Mesendoderm (in vitro differentiated cells): Measurements from ENCODE around the gene ZNF124.
A peak's percentile ranks its signal among the peaks of the same experiment; 100 is the strongest.

Experiments used
- DNase-seq: peaks from one replicate; pipeline ENCODE4 v3.0.0; 2013
- H2AK5ac ChIP-seq: 2 replicates; pipeline ENCODE4 v1.6.1; 2013; ENCODE audit warnings: low read length, inconsistent platforms
- H2BK120ac ChIP-seq: 2 replicates; pipeline ENCODE4 v1.6.1; 2013; ENCODE audit warnings: low read depth, mild to moderate bottlenecking, low read length, moderate library complexity, mixed read lengths
- H2BK15ac ChIP-seq: replicated peaks from 2 replicates; pipeline ENCODE4 v1.6.1; 2013; ENCODE audit warnings: low read depth, mild to moderate bottlenecking, moderate library complexity
- H2BK5ac ChIP-seq: 2 replicates; pipeline ENCODE4 v1.6.1; 2013; ENCODE audit warnings: low read length, inconsistent platforms
- H3K18ac ChIP-seq: 2 replicates; pipeline ENCODE4 v1.6.1; 2013; ENCODE audit warnings: mild to moderate bottlenecking, low read length, mixed read lengths
- H3K23ac ChIP-seq: one replicate; pipeline ENCODE4 v1.6.1; 2013; ENCODE audit warnings: low read length
- H3K27ac ChIP-seq: 2 replicates; pipeline ENCODE4 v1.5.1; 2013; ENCODE audit warnings: low read depth, mild to moderate bottlenecking, inconsistent platforms, low read length, moderate library complexity
- H3K27me3 ChIP-seq: 2 replicates; pipeline ENCODE4 v1.6.1; 2013; ENCODE audit warnings: low read length, control low read depth, mild to moderate bottlenecking, inconsistent platforms; ENCODE audit not compliant: insufficient read depth, poor library complexity
- H3K36me3 ChIP-seq: 2 replicates; pipeline ENCODE4 v1.6.1; 2013; ENCODE audit warnings: low read length, inconsistent platforms; ENCODE audit not compliant: control insufficient read depth, insufficient read depth
- H3K4ac ChIP-seq: one replicate; pipeline ENCODE4 v1.6.1; 2013; ENCODE audit warnings: low read depth, mild to moderate bottlenecking, low read length, moderate library complexity
- H3K4me1 ChIP-seq: 2 replicates; pipeline ENCODE4 v1.6.1; 2013; ENCODE audit warnings: low read depth, low read length, inconsistent platforms; ENCODE audit not compliant: control insufficient read depth
- H3K4me2 ChIP-seq: 2 replicates; pipeline ENCODE4 v1.6.1; 2013; ENCODE audit warnings: low read length
- H3K4me3 ChIP-seq: 2 replicates; pipeline ENCODE4 v1.5.1; 2013; ENCODE audit warnings: mild to moderate bottlenecking, low read length
- H3K56ac ChIP-seq: one replicate; pipeline ENCODE4 v1.6.1; 2013; ENCODE audit warnings: low read length
- H3K79me1 ChIP-seq: 2 replicates; pipeline ENCODE4 v1.6.1; 2013; ENCODE audit warnings: low read length, inconsistent platforms
- H3K79me2 ChIP-seq: 2 replicates; pipeline ENCODE4 v1.6.1; 2013; ENCODE audit warnings: mild to moderate bottlenecking, low read length; ENCODE audit not compliant: control insufficient read depth, insufficient read depth
- H3K9ac ChIP-seq: 2 replicates; pipeline ENCODE4 v1.6.1; 2013; ENCODE audit warnings: low read length, inconsistent platforms
- H4K5ac ChIP-seq: one replicate; pipeline ENCODE4 v1.6.1; 2013; ENCODE audit warnings: low read length
- H4K8ac ChIP-seq: one replicate; pipeline ENCODE4 v1.6.1; 2013; ENCODE audit warnings: low read depth, mild to moderate bottlenecking, control low read depth, low read length, moderate library complexity
- WGBS: extraction: QIAGEN DNeasy Blood & Tissue Kit; methylation state at CpG from one replicate; pipeline ENCODE4 v1.1.7; 2013; ENCODE audit warnings: low lambda C conversion rate, missing lambda C conversion rate; ENCODE audit not compliant: insufficient coverage; ENCODE audit errors: extremely low coverage; 5-methylcytosine and 5-hydroxymethylcytosine counted together

The ZNF124 gene

DNA sequence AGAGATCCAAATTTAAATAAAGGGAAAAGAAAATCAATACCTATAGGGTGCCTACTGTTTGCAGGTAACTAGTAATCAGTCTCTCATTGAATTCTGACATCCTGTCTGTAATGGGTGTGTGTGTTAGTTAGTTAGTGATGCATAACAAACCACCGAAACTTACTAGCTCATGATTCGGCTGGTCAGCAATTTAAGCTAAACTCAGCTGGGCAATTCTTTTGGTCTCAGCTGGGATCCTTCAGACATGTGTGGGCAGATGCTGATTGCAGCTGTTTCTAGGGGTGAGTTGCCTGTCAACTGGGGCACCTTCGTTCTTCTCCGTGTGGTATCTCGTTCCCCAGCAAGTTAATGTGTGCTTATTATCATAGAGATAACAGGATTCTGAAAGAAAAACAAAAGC is 40.2 kb upstream of the ZNF124 start:
- Histone ChIP-seq H3K4me1 (peaks cover 8% of the 10 kb centered on the region), H3K4ac (no peak overlapping the region), H2BK15ac (no peak overlapping the region), H4K8ac (no peak overlapping the region), H3K56ac (no peak overlapping the region), H3K9ac (no peak overlapping the region), H2AK5ac (no peak overlapping the region), H3K79me1 (peaks cover 14% of the 10 kb centered on the region), H2BK120ac (no peak overlapping the region), H3K4me2 (no peak overlapping the region), H3K79me2 (peaks cover 23% of the 10 kb centered on the region), H2BK5ac (no peak overlapping the region), H3K36me3 (no peaks in the 10 kb centered on the region), H3K18ac (no peak overlapping the region), H3K27ac (no peak overlapping the region), H3K27me3 (no peaks in the 10 kb centered on the region), H4K5ac (no peak overlapping the region), H3K23ac (no peak overlapping the region), H3K4me3 (no peak overlapping the region)
- WGBS, result no CpG with 5 or more reads among the region's 5 CpGs
- DNase-seq, result no peak

DNA sequence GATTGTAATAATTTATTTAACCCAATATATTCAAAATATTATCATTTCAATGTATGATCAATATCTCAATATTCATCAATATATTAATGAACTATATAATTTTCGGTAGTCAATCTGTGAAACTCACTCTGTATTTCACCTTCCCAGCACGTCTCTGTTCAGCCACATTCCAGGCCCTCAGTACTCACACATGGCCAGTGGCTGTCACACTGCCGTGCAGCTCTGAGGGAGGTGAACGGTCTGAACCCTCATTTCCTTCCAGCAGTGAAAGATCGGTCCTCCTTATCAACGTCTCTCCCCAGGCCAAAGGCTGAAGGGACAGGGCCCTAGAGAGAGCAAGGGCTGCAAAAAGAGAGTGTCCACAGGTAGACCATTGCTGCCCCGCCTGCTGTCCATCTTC is 39.5 kb upstream of the ZNF124 start:
- H3K36me3 ChIP-seq, result no peaks in the 10 kb centered on the region
- no peak overlapping the region for H4K5ac ChIP-seq
- no peak for DNase-seq
- H3K79me2 ChIP-seq, result peaks cover 26% of the 10 kb centered on the region
- no peak overlapping the region for H4K8ac ChIP-seq
- H2BK5ac ChIP-seq, result no peak overlapping the region
- H2AK5ac ChIP-seq, result no peak overlapping the region
- H3K9ac ChIP-seq, result no peak overlapping the region
- no peak overlapping the region for H2BK15ac ChIP-seq
- no peak overlapping the region for H3K4me2 ChIP-seq
- peaks cover 8% of the 10 kb centered on the region for H3K4me1 ChIP-seq
- no peak overlapping the region for H3K4me3 ChIP-seq
- H3K27me3 ChIP-seq, result no peaks in the 10 kb centered on the region
- no peak overlapping the region for H3K18ac ChIP-seq
- no peak overlapping the region for H3K23ac ChIP-seq
- WGBS, result no CpG with 5 or more reads among the region's 7 CpGs
- H2BK120ac ChIP-seq, result no peak overlapping the region
- no peak overlapping the region for H3K27ac ChIP-seq
- H3K4ac ChIP-seq, result no peak overlapping the region
- no peak overlapping the region for H3K56ac ChIP-seq
- peaks cover 16% of the 10 kb centered on the region for H3K79me1 ChIP-seq

DNA sequence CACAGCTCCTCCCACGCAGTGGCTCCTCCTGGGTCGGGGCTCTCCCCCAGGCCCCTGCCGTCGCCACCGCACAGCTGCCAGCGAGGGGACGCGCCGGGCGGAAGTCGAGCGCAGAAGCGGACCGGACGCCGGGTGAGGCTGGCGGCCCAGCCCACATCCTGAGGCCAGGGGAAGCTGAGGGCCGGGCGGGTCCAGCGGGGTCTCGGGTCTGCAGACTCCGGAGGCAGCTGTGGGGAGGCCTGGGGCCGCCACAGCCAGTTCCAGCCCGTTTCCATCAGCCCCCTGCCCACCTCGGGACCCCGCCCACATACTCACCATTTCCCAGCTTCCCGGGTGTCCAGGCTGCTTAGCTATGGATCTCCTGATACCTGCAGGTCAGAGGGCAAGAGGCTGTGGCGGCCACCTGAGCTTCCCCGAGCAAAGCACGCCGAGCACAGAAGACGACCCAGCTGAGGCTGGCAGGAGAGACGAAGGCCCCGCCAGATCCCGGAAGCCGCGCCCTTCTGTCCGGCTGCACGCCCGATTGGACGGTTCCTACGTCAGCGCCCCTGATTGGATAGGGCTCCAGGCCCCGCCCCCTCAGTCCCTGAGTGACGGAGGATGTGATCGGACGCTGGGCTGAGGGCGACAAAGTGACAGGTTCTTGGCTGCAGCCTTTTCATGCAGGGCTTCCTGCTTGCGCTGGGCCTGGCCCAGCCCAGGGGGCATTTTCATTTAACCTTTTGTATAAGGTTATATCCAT is 38.7 kb upstream of the ZNF124 start:
- H3K4me3 ChIP-seq, result peak overlapping the region; percentile 87
- peak overlapping the region; percentile 89 for H3K4ac ChIP-seq
- H3K79me1 ChIP-seq, result peaks cover 21% of the 10 kb centered on the region
- no peak overlapping the region for H2AK5ac ChIP-seq
- peaks cover 31% of the 10 kb centered on the region for H3K79me2 ChIP-seq
- peak overlapping the region; percentile 18 for H2BK120ac ChIP-seq
- peaks cover 8% of the 10 kb centered on the region for H3K4me1 ChIP-seq
- peak; percentile 99 for DNase-seq
- no peak overlapping the region for H4K5ac ChIP-seq
- peak overlapping the region; percentile 85 for H3K9ac ChIP-seq
- H3K56ac ChIP-seq, result peak overlapping the region; percentile 95
- H3K36me3 ChIP-seq, result no peaks in the 10 kb centered on the region
- no CpG with 5 or more reads among the region's 49 CpGs for WGBS
- H3K23ac ChIP-seq, result no peak overlapping the region
- H3K4me2 ChIP-seq, result peak overlapping the region; percentile 37
- H3K27ac ChIP-seq, result peak overlapping the region; percentile 87
- H2BK15ac ChIP-seq, result no peak overlapping the region
- no peak overlapping the region for H4K8ac ChIP-seq
- H3K18ac ChIP-seq, result peak overlapping the region; percentile 81
- H2BK5ac ChIP-seq, result peak overlapping the region; percentile 33
- no peaks in the 10 kb centered on the region for H3K27me3 ChIP-seq

DNA sequence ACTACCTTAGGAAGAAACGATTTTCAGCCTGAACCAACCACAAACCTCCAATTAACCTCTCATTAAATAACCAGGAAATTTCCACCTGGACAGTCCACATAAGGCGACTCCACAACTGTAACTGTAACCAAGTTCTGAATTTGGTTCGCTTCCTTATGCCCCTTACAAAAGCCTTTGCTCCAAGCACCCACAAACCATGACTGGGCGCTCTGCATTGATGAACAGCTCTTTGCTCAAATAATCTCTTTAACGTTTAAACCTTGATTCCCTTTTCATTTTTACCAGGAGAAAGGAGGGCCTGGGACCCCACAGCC is 38.2 kb upstream of the ZNF124 start:
- Histone ChIP-seq H3K79me1 (peaks cover 22% of the 10 kb centered on the region), H2BK120ac (peak overlapping the region; percentile 18), H2BK15ac (no peak overlapping the region), H3K27me3 (no peaks in the 10 kb centered on the region), H3K4me3 (peak overlapping the region; percentile 87), H3K4me2 (peak overlapping the region; percentile 37), H3K27ac (peak overlapping the region; percentile 87), H3K79me2 (peaks cover 32% of the 10 kb centered on the region), H2BK5ac (no peak overlapping the region), H3K23ac (no peak overlapping the region), H3K4ac (peak overlapping the region; percentile 89), H3K36me3 (no peaks in the 10 kb centered on the region), H3K56ac (peak overlapping the region; percentile 95), H3K9ac (peak overlapping the region; percentile 85), H3K18ac (peak overlapping the region; percentile 81), H4K8ac (no peak overlapping the region), H3K4me1 (peaks cover 8% of the 10 kb centered on the region), H4K5ac (no peak overlapping the region), H2AK5ac (no peak overlapping the region)
- no CpG with 5 or more reads among the region's 5 CpGs for WGBS
- DNase-seq, result no peak

DNA sequence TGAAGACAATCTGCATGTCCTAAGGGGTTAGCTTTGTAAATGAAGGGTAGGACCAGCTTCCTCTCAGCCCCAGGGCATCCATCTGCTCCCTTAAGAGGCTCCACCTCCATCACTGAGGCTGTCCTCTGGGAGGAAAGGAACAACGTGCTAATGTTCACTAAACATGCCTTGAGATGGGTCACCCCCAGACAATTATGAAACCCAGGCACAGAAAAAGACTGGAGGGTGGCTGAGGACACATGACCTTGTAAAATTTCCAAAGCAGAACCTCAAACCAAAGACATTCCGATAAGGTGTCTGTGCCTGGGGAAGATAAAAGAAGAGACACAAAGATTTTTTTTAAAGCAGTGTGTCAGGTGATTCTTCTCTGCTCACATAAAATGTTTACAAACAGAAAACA is 37.6 kb upstream of the ZNF124 start:
- Histone ChIP-seq H3K4ac (no peak overlapping the region), H4K8ac (no peak overlapping the region), H4K5ac (no peak overlapping the region), H3K36me3 (no peaks in the 10 kb centered on the region), H2AK5ac (no peak overlapping the region), H3K4me3 (no peak overlapping the region), H2BK15ac (no peak overlapping the region), H3K18ac (no peak overlapping the region), H3K23ac (no peak overlapping the region), H3K56ac (peak overlapping the region; percentile 95), H3K4me2 (peak overlapping the region; percentile 37), H3K27ac (no peak overlapping the region), H3K79me1 (peaks cover 22% of the 10 kb centered on the region), H3K4me1 (peaks cover 8% of the 10 kb centered on the region), H3K27me3 (no peaks in the 10 kb centered on the region), H3K9ac (peak overlapping the region; percentile 85), H2BK5ac (no peak overlapping the region), H3K79me2 (peaks cover 34% of the 10 kb centered on the region), H2BK120ac (no peak overlapping the region)
- no CpG with 5 or more reads among the region's 2 CpGs for WGBS
- DNase-seq, result peak; percentile 65

DNA sequence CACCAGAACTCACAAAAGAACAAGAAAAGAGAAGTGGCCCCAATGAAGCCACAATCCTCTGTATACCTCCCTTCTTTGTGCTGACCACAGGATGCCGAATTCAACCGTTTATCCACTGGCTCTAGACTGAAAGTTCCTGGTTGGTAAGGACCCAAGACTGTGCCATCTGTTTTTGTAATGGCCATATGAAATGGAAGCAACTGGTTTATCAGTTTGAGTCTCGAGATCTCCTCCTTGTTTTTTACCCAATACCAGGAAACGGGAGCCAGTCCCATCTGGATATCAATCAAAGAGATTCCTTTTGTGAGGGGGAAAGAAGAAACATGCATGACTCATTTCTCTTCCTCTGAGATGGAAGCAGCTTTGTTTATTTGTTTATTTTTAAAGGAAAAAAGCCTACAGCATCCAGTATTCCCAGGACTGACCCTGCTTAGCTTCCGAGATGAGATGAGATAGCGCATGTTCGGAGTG is 32.4 kb upstream of the ZNF124 start:
- no peak overlapping the region for H3K27ac ChIP-seq
- H3K36me3 ChIP-seq, result no peaks in the 10 kb centered on the region
- peaks cover 30% of the 10 kb centered on the region for H3K79me1 ChIP-seq
- H3K4ac ChIP-seq, result no peak overlapping the region
- H2BK5ac ChIP-seq, result no peak overlapping the region
- H3K23ac ChIP-seq, result no peak overlapping the region
- H3K27me3 ChIP-seq, result no peaks in the 10 kb centered on the region
- peaks cover 38% of the 10 kb centered on the region for H3K79me2 ChIP-seq
- no peak overlapping the region for H3K4me3 ChIP-seq
- H2AK5ac ChIP-seq, result no peak overlapping the region
- no peak overlapping the region for H3K56ac ChIP-seq
- H3K18ac ChIP-seq, result no peak overlapping the region
- peak; percentile 26 for DNase-seq
- H3K4me1 ChIP-seq, result peaks cover 3% of the 10 kb centered on the region
- no peak overlapping the region for H4K8ac ChIP-seq
- H3K9ac ChIP-seq, result no peak overlapping the region
- H4K5ac ChIP-seq, result no peak overlapping the region
- H2BK120ac ChIP-seq, result no peak overlapping the region
- H2BK15ac ChIP-seq, result no peak overlapping the region
- H3K4me2 ChIP-seq, result no peak overlapping the region
- no CpG with 5 or more reads among the region's 7 CpGs for WGBS
